ENCODE data around the gene PPP1R14C.

The PPP1R14C gene

GRCh38 chr6:150275489-150275888 lies 132.6 kb downstream of the PPP1R14C start:
- DNase-seq = no peak

- DNase-seq = no peak
These were observed 133.5 kb downstream of the PPP1R14C start for GRCh38 chr6:150276168-150276936.

GRCh38 chr6:150276937-150277742 lies 134.3 kb downstream of the PPP1R14C start:
- DNase-seq = no peak

GRCh38 chr6:150279533-150279932 lies 136.7 kb downstream of the PPP1R14C start:
- DNase-seq = no peak

GRCh38 chr6:150280703-150281102 lies 137.9 kb downstream of the PPP1R14C start:
- DNase-seq = no peak

- DNase-seq = no peak
These were observed 138.9 kb downstream of the PPP1R14C start for GRCh38 chr6:150281767-150282166.

GRCh38 chr6:150282806-150283205 lies 140.0 kb downstream of the PPP1R14C start:
- no peak for DNase-seq

- no peak for DNase-seq
These were observed 143.6 kb downstream of the PPP1R14C start for GRCh38 chr6:150286460-150286859.

GRCh38 chr6:150286912-150287311 lies 144.1 kb downstream of the PPP1R14C start:
- DNase-seq = no peak

GRCh38 chr6:150288456-150288855 lies 145.6 kb downstream of the PPP1R14C start:
- DNase-seq = no peak

- no peak for DNase-seq
These were observed 146.7 kb downstream of the PPP1R14C start for GRCh38 chr6:150289454-150290071.

- no peak for DNase-seq
These were observed 147.6 kb downstream of the PPP1R14C start for GRCh38 chr6:150290429-150290828.

- no peak for DNase-seq
These were observed 149.3 kb downstream of the PPP1R14C start for GRCh38 chr6:150291968-150292710.

GRCh38 chr6:150293019-150293418 lies 150.2 kb downstream of the PPP1R14C start:
- DNase-seq = no peak

GRCh38 chr6:150293423-150294173 lies 150.8 kb downstream of the PPP1R14C start:
- DNase-seq = no peak

- DNase-seq = no peak
These were observed 154.0 kb downstream of the PPP1R14C start for GRCh38 chr6:150296890-150297289.

GRCh38 chr6:150297327-150298029 lies 154.6 kb downstream of the PPP1R14C start:
- DNase-seq = no peak

GRCh38 chr6:150298030-150298380 lies 155.2 kb downstream of the PPP1R14C start:
- no peak for DNase-seq

GRCh38 chr6:150298676-150299075 lies 155.8 kb downstream of the PPP1R14C start:
- no peak for DNase-seq

Measured in stimulated activated CD8-positive, alpha-beta memory T cell treated with anti-CD3 and anti-CD28 coated beads, Interleukin-4, amount 100 ng/mL, for 48 hours (primary cell).